GM15510 (cell line): ENCODE results near the gene AGBL4.

Source experiments
- POLR2A ChIP-seq: IDR thresholded peaks from 3 replicates; pipeline ENCODE4 v1.6.1; 2011; ENCODE audit warnings: borderline replicate concordance; ENCODE audit not compliant: insufficient read length; ENCODE audit errors: extremely low read depth

The AGBL4 gene

DNA sequence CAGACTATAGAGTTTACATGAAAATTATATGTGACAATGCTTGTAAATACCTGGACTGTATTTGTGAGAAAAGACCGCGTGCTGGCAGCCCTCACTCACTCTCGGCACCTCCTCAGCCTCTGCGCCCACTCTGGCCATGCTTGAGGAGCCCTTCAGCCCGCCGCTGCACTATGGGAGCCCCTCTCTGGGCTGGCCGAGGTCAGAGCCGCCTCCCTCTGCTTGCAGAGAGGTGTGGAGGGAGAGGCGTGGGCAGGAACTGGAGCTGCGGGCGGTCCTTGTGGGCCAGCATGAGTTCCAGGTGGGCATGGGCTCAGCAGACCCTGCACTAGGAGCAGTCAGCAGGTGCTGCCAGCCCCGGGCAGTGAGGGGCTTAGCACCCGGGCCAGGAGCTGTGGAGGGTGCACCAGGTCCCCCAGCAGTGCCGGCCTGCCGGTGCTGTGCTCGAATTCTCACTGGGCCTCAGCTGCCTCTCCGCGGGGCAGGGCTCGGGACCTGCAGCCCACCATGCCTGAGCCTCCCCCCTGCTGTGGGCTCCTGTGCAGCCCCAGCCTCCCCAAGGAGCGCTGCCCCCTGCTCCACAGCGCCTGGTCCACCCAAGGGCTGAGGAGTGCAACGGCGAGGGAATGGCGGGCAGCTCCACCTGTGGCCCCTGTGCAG is 482.5 kb downstream of the AGBL4 start:
- TF ChIP-seq POLR2A, result no peak

DNA sequence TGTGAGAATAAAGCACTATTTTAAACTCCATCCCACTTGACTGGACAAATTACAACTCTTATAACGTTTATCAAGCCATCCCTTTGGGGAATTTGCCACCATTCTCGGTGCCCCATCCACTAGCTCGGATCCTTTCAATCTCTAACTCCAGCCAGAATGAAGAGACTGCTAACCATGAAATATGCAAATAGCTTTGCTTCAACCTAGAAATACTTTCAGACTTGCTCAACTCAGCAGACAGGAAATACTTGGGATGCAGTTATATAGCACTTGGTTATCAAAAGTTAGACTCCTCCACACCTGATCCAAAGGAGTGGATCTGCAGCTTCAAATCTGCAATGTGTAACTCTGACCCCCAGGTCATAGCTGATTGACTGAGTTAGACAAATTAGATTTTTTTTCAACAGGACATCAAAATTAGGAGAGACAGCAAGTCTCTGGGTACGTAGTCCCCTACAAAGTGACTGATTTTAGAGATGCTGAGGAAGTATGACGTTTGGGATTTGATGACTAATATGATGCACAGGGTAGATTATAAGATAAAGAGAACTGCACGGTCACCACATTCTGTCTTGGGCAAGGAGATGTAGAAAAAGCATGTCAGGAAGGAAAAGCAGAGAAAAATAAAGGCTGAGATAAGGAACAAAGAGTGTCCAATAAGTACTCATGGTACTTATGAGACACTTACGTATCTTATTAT is 496.0 kb downstream of the AGBL4 start:
- TF ChIP-seq POLR2A, result no peak

DNA sequence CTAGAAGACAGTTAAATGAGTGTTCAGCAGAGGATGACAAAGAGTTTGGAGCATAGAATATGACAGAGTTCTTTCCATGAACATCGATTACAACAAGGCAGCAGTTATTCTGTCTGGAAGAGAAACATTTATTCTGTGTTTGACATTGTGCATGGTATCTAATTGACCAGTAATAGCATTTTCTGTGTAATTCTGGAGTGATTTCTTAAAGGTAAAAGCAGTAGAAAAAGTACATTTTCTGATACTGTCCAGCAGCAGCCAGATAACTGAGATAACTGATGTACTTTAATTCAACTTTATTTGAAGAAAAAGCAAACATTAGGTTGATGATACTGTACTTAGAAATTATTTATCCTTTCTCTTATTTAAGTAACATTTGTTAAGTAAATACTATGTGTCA is 497.1 kb downstream of the AGBL4 start:
- no peak for TF ChIP-seq POLR2A

DNA sequence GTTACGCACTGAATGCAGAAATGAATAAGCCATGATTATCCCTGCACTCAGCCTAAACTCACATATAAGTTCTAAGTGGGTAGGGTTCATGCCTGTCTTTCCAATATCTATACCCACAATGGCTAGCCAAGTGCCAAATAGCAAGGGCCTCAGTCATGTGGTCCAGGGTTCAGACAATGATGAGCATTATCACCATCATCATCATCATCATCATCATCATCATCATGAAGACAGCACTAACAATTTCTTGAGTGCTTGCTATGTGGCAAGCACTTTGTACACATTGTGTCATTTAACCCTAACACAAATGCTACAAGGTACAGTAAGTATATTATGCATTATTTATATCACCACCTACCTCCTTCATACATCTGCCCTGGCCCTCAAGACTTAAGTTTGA is 500.0 kb downstream of the AGBL4 start:
- no peak for TF ChIP-seq POLR2A

GRCh38 chr1:49466961-49467360 is 556.8 kb downstream of the AGBL4 start:
- TF ChIP-seq POLR2A, result no peak

DNA sequence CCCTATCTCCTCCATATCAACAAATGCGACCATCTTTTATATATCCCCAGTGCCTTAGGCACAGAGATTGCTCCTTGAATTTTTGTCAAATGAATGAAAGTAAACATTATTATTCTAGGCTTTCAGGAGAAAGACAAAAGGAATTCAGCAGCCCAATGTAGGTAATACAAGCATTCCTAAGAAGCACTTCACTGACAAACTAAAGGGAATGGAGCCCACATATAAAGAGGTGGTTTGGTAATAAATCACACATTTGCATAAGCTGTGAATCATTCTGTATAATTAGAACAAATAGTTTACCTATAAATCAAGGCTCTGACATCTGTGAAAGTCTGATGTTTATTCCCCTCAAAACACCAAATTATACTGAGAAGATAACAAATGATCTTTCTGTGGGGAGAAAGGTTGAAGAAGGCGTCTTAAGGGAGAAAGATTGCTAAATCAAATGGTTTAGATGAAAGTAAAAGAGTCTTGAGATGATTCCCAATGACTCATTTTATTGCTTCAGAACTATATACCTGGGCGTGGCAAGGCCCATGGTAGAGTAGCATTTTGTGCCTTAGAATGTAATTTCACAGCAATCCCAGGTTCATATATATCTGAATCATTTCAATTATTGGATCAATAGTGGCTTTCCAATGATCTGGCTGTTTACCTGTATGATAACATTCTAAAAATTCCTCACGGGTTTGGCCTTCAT is 558.1 kb downstream of the AGBL4 start:
- no peak for TF ChIP-seq POLR2A

DNA sequence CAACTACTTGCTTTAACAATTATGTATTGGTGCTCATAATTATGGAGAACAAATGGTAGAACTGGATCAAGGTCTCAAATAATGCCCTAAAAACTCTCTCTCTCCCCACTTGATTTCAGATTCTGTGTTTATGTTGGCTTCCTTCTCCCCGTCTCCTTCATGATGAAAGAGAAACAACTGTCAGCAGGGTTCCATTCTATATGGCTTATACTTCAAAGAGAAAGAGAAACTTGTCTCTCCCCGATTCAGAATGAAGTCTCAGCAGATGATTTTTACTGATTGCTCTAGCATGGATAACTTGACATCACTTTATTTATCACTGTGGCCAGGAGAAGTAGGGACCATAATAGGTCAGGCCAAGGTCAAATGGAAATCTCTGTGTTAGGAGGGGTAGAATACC is 575.6 kb downstream of the AGBL4 start:
- TF ChIP-seq POLR2A, result no peak

DNA sequence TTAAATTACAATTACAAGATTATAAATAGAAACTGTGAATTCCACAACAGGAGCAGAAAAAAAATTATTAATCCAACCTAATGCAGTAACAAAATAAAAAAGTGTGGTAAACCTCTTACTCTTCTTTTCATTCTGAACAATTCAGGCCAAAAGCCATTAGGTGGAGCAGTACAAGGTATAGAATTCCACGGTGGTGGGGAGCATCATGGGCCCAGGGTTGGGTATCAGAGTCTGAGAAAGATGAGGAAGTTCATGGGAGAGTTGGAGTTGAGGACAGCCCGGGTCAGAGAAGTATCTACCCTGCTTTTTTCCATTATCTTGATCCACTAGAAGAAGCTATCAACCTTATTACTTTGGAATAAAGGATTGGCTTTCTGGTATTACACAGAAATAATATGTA is 586.9 kb downstream of the AGBL4 start:
- no peak for TF ChIP-seq POLR2A

- TF ChIP-seq POLR2A, result no peak
Observed at GRCh38 chr1:49435291-49435690, 588.5 kb downstream of the AGBL4 start.

- no peak for TF ChIP-seq POLR2A
Observed at GRCh38 chr1:49424782-49425181, 599.0 kb downstream of the AGBL4 start.

DNA sequence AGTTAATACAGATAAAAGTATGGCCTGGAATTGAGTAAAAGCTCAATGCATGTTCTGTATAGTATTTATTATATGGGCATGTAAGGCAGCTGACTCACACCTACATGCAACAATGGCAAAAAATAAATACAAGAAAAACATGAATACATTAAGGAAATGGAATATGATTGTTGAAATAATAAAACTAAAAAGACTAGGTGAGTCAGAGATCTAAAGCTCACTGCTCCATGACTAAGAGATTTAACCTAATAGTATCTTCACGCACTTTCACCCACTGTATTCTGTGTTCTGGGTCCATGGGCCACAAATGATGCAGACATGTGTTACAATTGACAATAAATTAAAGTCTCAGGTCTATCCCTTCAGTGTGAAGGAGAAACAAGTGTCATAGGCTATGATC is 607.0 kb downstream of the AGBL4 start:
- no peak for TF ChIP-seq POLR2A

- no peak for TF ChIP-seq POLR2A
Observed at GRCh38 chr1:49408346-49408745, 615.4 kb downstream of the AGBL4 start.

- no peak for TF ChIP-seq POLR2A
Observed at GRCh38 chr1:49397086-49397485, 626.7 kb downstream of the AGBL4 start.

- TF ChIP-seq POLR2A, result no peak
Observed at GRCh38 chr1:49394200-49394599, 629.6 kb downstream of the AGBL4 start.

DNA sequence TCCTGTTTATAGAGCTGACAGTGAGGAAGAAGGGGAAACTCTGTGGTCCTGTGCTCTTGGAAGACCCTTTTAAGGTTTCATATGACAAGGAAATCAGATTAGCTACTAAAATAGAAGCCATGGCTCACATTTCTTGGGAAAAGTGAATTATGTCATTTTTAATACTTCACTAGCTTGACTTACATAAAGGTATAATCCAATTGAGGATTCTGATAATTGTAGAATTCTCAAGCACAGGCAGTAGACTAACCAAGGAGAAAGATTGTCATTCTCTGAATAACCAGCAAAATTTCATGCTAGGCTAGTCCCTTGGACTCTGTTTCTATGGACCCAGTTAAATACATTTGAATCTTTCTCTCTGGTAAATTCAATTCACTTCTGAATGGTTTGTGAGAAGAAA is 634.1 kb downstream of the AGBL4 start:
- no peak for TF ChIP-seq POLR2A

DNA sequence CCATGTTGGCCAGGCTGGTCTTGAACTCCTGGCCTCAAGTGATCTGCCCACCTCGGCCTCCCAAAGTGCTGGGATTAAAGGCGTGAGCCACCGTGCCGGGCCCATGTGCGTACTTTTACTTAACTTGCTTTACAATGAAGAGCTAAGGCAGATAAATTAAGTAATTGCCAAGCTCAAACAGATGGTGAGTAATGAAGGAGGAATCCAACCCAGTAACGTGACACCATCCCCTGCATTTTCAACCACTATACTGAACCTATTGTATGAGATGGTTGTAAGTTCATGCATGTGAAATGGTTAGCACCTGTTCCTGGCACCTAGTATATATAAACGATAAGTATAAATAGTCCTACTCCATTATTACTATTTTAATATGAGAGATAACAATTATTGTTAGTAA is 659.1 kb downstream of the AGBL4 start:
- no peak for TF ChIP-seq POLR2A

GRCh38 chr1:49363628-49364027 is 660.1 kb downstream of the AGBL4 start:
- no peak for TF ChIP-seq POLR2A

GRCh38 chr1:49358036-49358435 is 665.7 kb downstream of the AGBL4 start:
- TF ChIP-seq POLR2A, result no peak
